GM20000 (cell line): ENCODE data around the gene TIAM1.

Source experiments
- DNase-seq: peaks from one replicate; pipeline ENCODE4 v3.0.0; 2012; ENCODE audit warnings: low spot score
- CTCF ChIP-seq: IDR thresholded peaks from 2 replicates; pipeline ENCODE4 v1.5.1; 2012; ENCODE audit warnings: mild to moderate bottlenecking, control low read depth; ENCODE audit errors: extremely low read depth, missing control alignments

TIAM1 gene

GRCh38 chr21:31316072-31316471, 28.0 kb downstream of the TIAM1 start:
- TF ChIP-seq CTCF: no peak

GRCh38 chr21:31310750-31311149, 33.3 kb downstream of the TIAM1 start:
- no peak for DNase-seq
- TF ChIP-seq CTCF: no peak

More at GRCh38 chr21:31316072-31316471, 28.0 kb downstream of the TIAM1 start:
- DNase-seq: no peak

- TF ChIP-seq CTCF: no peak
- no peak for DNase-seq
These were observed 35.5 kb downstream of the TIAM1 start for GRCh38 chr21:31308584-31308983.

- DNase-seq: no peak
- no peak for TF ChIP-seq CTCF
These were observed 38.2 kb downstream of the TIAM1 start for GRCh38 chr21:31305888-31306287.

GRCh38 chr21:31299291-31300147, 44.5 kb downstream of the TIAM1 start:
- no peak for TF ChIP-seq CTCF
- peak; percentile 21 for DNase-seq

- no peak for TF ChIP-seq CTCF
- no peak for DNase-seq
These were observed 45.3 kb downstream of the TIAM1 start for GRCh38 chr21:31298618-31299269.

- no peak for DNase-seq
- TF ChIP-seq CTCF: no peak
These were observed 46.3 kb downstream of the TIAM1 start for GRCh38 chr21:31297806-31298205.
